Colon (tissue), 2 donors: Measurements from ENCODE around the gene TMED8.
"Not testable (repeated sequence)": the region's sequence is repeated elsewhere in the genome, so short reads cannot be mapped to it uniquely, and the experiment has no call there.

Experiments
- FAIRE-seq: peaks from 2 replicates; lab custom pipeline; 2012; peaks lifted over from hg19 to GRCh38; lab: Jason Lieb, UNC
- donor health status: control.
- donor health status: control.

Gene TMED8

GRCh38 chr14:77376771-77377501 is at the start of gene TMED8, which contains the start of gene SAMD15:
Gene TMED8 (minus strand): TSS chr14:77377094. CDS start chr14:77377053, 41 bp downstream.
Gene SAMD15 (plus strand): TSS chr14:77377379. CDS start chr14:77377419, 40 bp downstream.
- no peak for FAIRE-seq

- FAIRE-seq: no peak
Observed at GRCh38 chr14:77426396-77426795, 49.5 kb upstream of the TMED8 start.

- no peak for FAIRE-seq
Observed at GRCh38 chr14:77424862-77425261, 48.0 kb upstream of the TMED8 start.

GRCh38 chr14:77423423-77423822 is 46.5 kb upstream of the TMED8 start, which contains the start of gene NOXRED1:
Gene NOXRED1 (minus strand): TSS chr14:77423523. CDS start chr14:77422889, 634 bp downstream.
- no peak for FAIRE-seq

GRCh38 chr14:77421201-77421600 is 44.3 kb upstream of the TMED8 start:
- FAIRE-seq: no peak

GRCh38 chr14:77416836-77417235 is 39.9 kb upstream of the TMED8 start:
- no peak for FAIRE-seq

- FAIRE-seq: not testable (repeated sequence)
Observed at GRCh38 chr14:77416098-77416497, 39.2 kb upstream of the TMED8 start.

- FAIRE-seq: not testable (repeated sequence)
Observed at GRCh38 chr14:77415403-77416030, 38.6 kb upstream of the TMED8 start.

GRCh38 chr14:77409131-77409533 is 32.2 kb upstream of the TMED8 start:
- no peak for FAIRE-seq

- no peak for FAIRE-seq
Observed at GRCh38 chr14:77407158-77407557, 30.3 kb upstream of the TMED8 start.

GRCh38 chr14:77406718-77407117 is 29.8 kb upstream of the TMED8 start:
- no peak for FAIRE-seq

GRCh38 chr14:77406086-77406485 is 29.2 kb upstream of the TMED8 start:
- no peak for FAIRE-seq

GRCh38 chr14:77403768-77404167 is 26.9 kb upstream of the TMED8 start:
- FAIRE-seq: no peak

- no peak for FAIRE-seq
Observed at GRCh38 chr14:77400216-77400615, 23.3 kb upstream of the TMED8 start.

GRCh38 chr14:77390188-77390587 is 13.3 kb upstream of the TMED8 start:
- FAIRE-seq: no peak

- no peak for FAIRE-seq
Observed at GRCh38 chr14:77378701-77379100, 1.8 kb upstream of the TMED8 start.

- FAIRE-seq: no peak
Observed at GRCh38 chr14:77377502-77377844, 579 bp upstream of the TMED8 start.

GRCh38 chr14:77375973-77376770 is 722 bp downstream of the TMED8 start:
- no peak for FAIRE-seq

GRCh38 chr14:77375164-77375950 is 1.5 kb downstream of the TMED8 start:
- no peak for FAIRE-seq

GRCh38 chr14:77372304-77372841 is 4.5 kb downstream of the TMED8 start:
- FAIRE-seq: no peak

- FAIRE-seq: no peak
Observed at GRCh38 chr14:77369285-77369684, 7.6 kb downstream of the TMED8 start.

- FAIRE-seq: no peak
Observed at GRCh38 chr14:77364146-77364545, 12.7 kb downstream of the TMED8 start.
